ENCODE data around the gene TSBP1.

TSBP1 gene

GRCh38 chr6:32406197-32406596 lies 34.5 kb upstream of the TSBP1 start:
- Histone ChIP-seq H3K27me3 (ENCODE audit: insufficient read depth, poor library complexity, severe bottlenecking) (peaks cover 10% of the 10 kb centered on the region), H3K27ac (replicated peaks) (no peak overlapping the region), H3K4me3 (replicated peaks; ENCODE audit: insufficient read depth, low read length) (no peak overlapping the region)
- DNase-seq (ENCODE audit: low read depth in 1 of 2, low spot score in 1 of 2), result no peak
- no peak for TF ChIP-seq CTCF (IDR thresholded peaks at IDR 0.05; ENCODE audit: insufficient read depth, low read length)
- TF ChIP-seq POLR2AphosphoS5 (IDR thresholded peaks at IDR 0.05; ENCODE audit: low read depth), result no peak
- TF ChIP-seq REST (IDR thresholded peaks at IDR 0.05; ENCODE audit: insufficient replicate concordance, low read depth), result no peak
- no peak for TF ChIP-seq SPI1 (IDR thresholded peaks at IDR 0.05; ENCODE audit: borderline replicate concordance, low read depth)
- no peak for TF ChIP-seq GABPA (IDR thresholded peaks at IDR 0.05; ENCODE audit: low read depth)

- no peak for DNase-seq (ENCODE audit: low read depth in 1 of 2, low spot score in 1 of 2)
- Histone ChIP-seq H3K27ac (replicated peaks) (no peak overlapping the region), H3K27me3 (ENCODE audit: insufficient read depth, poor library complexity, severe bottlenecking) (peaks cover 10% of the 10 kb centered on the region), H3K4me3 (replicated peaks; ENCODE audit: insufficient read depth, low read length) (no peak overlapping the region)
- no peak for TF ChIP-seq GABPA (IDR thresholded peaks at IDR 0.05; ENCODE audit: low read depth)
- no peak for TF ChIP-seq CTCF (IDR thresholded peaks at IDR 0.05; ENCODE audit: insufficient read depth, low read length)
These were observed 34.0 kb upstream of the TSBP1 start for GRCh38 chr6:32405656-32406055.

- Histone ChIP-seq H3K27ac (replicated peaks) (no peak overlapping the region), H3K27me3 (ENCODE audit: insufficient read depth, poor library complexity, severe bottlenecking) (peaks cover 4% of the 10 kb centered on the region), H3K4me3 (replicated peaks; ENCODE audit: insufficient read depth, low read length) (no peak overlapping the region)
- no peak for DNase-seq (ENCODE audit: low read depth in 1 of 2, low spot score in 1 of 2)
- TF ChIP-seq REST (IDR thresholded peaks at IDR 0.05; ENCODE audit: insufficient replicate concordance, low read depth) (no peak), POLR2AphosphoS5 (IDR thresholded peaks at IDR 0.05; ENCODE audit: low read depth) (no peak), SPI1 (IDR thresholded peaks at IDR 0.05; ENCODE audit: borderline replicate concordance, low read depth) (no peak), CTCF (IDR thresholded peaks at IDR 0.05; ENCODE audit: insufficient read depth, low read length) (no peak), GABPA (IDR thresholded peaks at IDR 0.05; ENCODE audit: low read depth) (no peak)
These were observed 31.1 kb upstream of the TSBP1 start for GRCh38 chr6:32402812-32403211.

DNA sequence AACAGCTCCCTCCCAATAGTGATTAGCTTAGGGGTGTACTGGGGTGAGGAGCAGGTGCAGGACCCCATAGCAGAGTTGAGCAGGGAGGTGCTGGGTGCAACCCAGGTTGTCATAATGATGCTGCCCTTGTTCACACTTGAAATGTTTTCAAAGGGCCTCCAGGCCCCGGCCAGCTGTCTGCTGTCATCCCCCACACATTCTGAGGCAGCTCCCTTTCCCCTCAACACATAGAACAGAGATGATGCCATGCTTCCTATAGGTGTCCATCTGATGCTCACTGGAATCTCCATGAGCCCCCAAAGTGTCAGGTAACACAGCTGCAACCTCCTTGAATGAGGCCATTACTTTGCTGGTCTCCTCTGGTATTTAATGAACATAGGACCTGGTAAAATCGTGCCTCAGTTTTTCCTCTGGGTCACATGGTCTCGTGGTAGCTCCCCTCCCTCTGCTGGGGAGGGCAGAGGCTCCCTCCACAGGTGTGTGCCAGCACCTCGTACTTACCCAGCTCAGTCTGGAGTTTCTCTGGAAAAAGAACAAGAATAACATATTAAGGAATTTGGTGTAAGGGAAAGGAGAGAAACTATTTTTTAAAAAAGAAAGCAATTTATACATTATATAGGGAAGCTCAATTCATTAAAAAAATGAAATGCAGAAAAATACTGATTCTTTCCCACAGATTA lies 29.7 kb upstream of the TSBP1 start:
- TF ChIP-seq REST (IDR thresholded peaks at IDR 0.05; ENCODE audit: insufficient replicate concordance, low read depth), result no peak
- TF ChIP-seq CTCF (IDR thresholded peaks at IDR 0.05; ENCODE audit: insufficient read depth, low read length), result no peak
- no peak for TF ChIP-seq SPI1 (IDR thresholded peaks at IDR 0.05; ENCODE audit: borderline replicate concordance, low read depth)
- TF ChIP-seq GABPA (IDR thresholded peaks at IDR 0.05; ENCODE audit: low read depth), result no peak
- no peak for TF ChIP-seq POLR2AphosphoS5 (IDR thresholded peaks at IDR 0.05; ENCODE audit: low read depth)
- no peak for DNase-seq (ENCODE audit: low read depth in 1 of 2, low spot score in 1 of 2)
- H3K4me3 ChIP-seq (replicated peaks; ENCODE audit: insufficient read depth, low read length), result no peak overlapping the region
- H3K27ac ChIP-seq (replicated peaks), result no peak overlapping the region
- peaks cover 7% of the 10 kb centered on the region for H3K27me3 ChIP-seq (ENCODE audit: insufficient read depth, poor library complexity, severe bottlenecking)
